Embryonic facial prominence (tissue), 1 donor: ENCODE data around the gene KRT35.

Source experiments
- DNase-seq: peaks from one replicate; pipeline ENCODE4 v3.0.0-alpha.2; 2016; ENCODE audit errors: extremely low spot score

The KRT35 gene

GRCh38 chr17:41481036-41481435, at the start of gene KRT35:
TSS of gene KRT35 (minus strand) at chr17:41481151. CDS start at chr17:41481097, 54 bp downstream.
- no peak for DNase-seq

GRCh38 chr17:41530062-41531048, 49.4 kb upstream of the KRT35 start:
- no peak for DNase-seq

- no peak for DNase-seq
These were observed 48.6 kb upstream of the KRT35 start for GRCh38 chr17:41529491-41529915.

GRCh38 chr17:41528959-41529353, 48.0 kb upstream of the KRT35 start:
- DNase-seq: no peak

GRCh38 chr17:41527063-41528023, 46.4 kb upstream of the KRT35 start:
- no peak for DNase-seq

GRCh38 chr17:41524261-41524660, 43.3 kb upstream of the KRT35 start:
- no peak for DNase-seq

GRCh38 chr17:41523787-41524186, 42.8 kb upstream of the KRT35 start:
- no peak for DNase-seq

GRCh38 chr17:41523225-41523593, 42.3 kb upstream of the KRT35 start:
- no peak for DNase-seq

GRCh38 chr17:41522301-41523224, 41.6 kb upstream of the KRT35 start:
- no peak for DNase-seq

- no peak for DNase-seq
These were observed 40.8 kb upstream of the KRT35 start for GRCh38 chr17:41521574-41522261.

- no peak for DNase-seq
These were observed 40.0 kb upstream of the KRT35 start for GRCh38 chr17:41520821-41521521.

- DNase-seq: no peak
These were observed 38.7 kb upstream of the KRT35 start for GRCh38 chr17:41519501-41520224.

- no peak for DNase-seq
These were observed 38.0 kb upstream of the KRT35 start, which contains the start of gene KRT15 for GRCh38 chr17:41518789-41519449. TSS of gene KRT15 (minus strand) at chr17:41518890. CDS start at chr17:41518827, 63 bp downstream.

- no peak for DNase-seq
These were observed 37.1 kb upstream of the KRT35 start for GRCh38 chr17:41518031-41518430.

GRCh38 chr17:41516830-41517283, 35.9 kb upstream of the KRT35 start:
- no peak for DNase-seq

- DNase-seq: no peak
These were observed 35.3 kb upstream of the KRT35 start for GRCh38 chr17:41516147-41516829.

GRCh38 chr17:41513168-41513547, 32.2 kb upstream of the KRT35 start:
- DNase-seq: no peak
